Measurements from ENCODE around the gene RNU1-1.
A peak's percentile ranks its signal among the peaks of the same experiment; 100 is the strongest.
"Not testable (repeated sequence)": the region's sequence is repeated elsewhere in the genome, so short reads cannot be mapped to it uniquely, and the experiment has no call there.

Gene RNU1-1

GRCh38 chr1:16484931-16485330 is 29.2 kb downstream of the RNU1-1 start:
- TF ChIP-seq, protein P1, sequence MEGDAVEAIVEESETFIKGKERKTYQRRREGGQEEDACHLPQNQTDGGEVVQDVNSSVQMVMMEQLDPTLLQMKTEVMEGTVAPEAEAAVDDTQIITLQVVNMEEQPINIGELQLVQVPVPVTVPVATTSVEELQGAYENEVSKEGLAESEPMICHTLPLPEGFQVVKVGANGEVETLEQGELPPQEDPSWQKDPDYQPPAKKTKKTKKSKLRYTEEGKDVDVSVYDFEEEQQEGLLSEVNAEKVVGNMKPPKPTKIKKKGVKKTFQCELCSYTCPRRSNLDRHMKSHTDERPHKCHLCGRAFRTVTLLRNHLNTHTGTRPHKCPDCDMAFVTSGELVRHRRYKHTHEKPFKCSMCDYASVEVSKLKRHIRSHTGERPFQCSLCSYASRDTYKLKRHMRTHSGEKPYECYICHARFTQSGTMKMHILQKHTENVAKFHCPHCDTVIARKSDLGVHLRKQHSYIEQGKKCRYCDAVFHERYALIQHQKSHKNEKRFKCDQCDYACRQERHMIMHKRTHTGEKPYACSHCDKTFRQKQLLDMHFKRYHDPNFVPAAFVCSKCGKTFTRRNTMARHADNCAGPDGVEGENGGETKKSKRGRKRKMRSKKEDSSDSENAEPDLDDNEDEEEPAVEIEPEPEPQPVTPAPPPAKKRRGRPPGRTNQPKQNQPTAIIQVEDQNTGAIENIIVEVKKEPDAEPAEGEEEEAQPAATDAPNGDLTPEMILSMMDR (IDR thresholded peaks at IDR 0.05; ENCODE audit: control extremely low read depth, extremely low read depth, low read depth, missing control alignments) = no peak
- ChIA-PET POLR2A (no interaction called here), CTCF (no interaction called here)
- DNase-seq (ENCODE audit: extremely low spot score) = no peak

DNA sequence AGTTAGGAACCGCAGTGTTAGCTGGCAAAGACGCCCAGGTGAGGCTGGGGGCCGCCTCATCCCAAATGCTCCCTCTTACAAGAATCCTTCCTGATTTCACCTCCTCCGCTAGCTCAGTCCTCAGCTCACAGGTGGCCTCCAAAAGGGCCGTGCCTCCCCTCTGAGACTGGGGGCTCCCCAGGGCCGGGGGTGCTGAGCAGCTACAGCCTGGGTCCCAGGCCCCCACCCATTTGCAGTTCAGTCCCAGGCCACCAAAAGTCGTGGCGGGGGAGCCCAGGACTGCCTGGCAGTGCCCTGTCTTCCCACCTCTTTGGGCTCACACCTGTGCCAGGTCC is 29.6 kb downstream of the RNU1-1 start:
- CTCF ChIA-PET = interaction anchor here (0.6 kb wide), 1 partner anchor 10 kb away, joined by 3 read pairs; no protein-coding TSS in a partner anchor
- POLR2A ChIA-PET = no interaction called here
- TF ChIP-seq, protein P1 (IDR thresholded peaks at IDR 0.05; ENCODE audit: control extremely low read depth, extremely low read depth, low read depth, missing control alignments) = no peak
- no peak for DNase-seq (ENCODE audit: extremely low spot score)

GRCh38 chr1:16483639-16484500 is 30.2 kb downstream of the RNU1-1 start:
- CTCF ChIA-PET = interaction anchor here (0.6 kb wide), 1 partner anchor 10 kb away, joined by 3 read pairs; no protein-coding TSS in a partner anchor
- POLR2A ChIA-PET; DNase-seq (ENCODE audit: extremely low spot score): not testable (repeated sequence)

- CTCF ChIA-PET; POLR2A ChIA-PET; DNase-seq (ENCODE audit: extremely low spot score): not testable (repeated sequence)
Observed at GRCh38 chr1:16483146-16483545, 30.9 kb downstream of the RNU1-1 start.

- ChIA-PET POLR2A (no interaction called here), CTCF (no interaction called here)
- TF ChIP-seq, protein P1 (IDR thresholded peaks at IDR 0.05; ENCODE audit: control extremely low read depth, extremely low read depth, low read depth, missing control alignments) = no peak
- DNase-seq (ENCODE audit: extremely low spot score) = no peak
Observed at GRCh38 chr1:16478091-16478490, 36.0 kb downstream of the RNU1-1 start.

DNA sequence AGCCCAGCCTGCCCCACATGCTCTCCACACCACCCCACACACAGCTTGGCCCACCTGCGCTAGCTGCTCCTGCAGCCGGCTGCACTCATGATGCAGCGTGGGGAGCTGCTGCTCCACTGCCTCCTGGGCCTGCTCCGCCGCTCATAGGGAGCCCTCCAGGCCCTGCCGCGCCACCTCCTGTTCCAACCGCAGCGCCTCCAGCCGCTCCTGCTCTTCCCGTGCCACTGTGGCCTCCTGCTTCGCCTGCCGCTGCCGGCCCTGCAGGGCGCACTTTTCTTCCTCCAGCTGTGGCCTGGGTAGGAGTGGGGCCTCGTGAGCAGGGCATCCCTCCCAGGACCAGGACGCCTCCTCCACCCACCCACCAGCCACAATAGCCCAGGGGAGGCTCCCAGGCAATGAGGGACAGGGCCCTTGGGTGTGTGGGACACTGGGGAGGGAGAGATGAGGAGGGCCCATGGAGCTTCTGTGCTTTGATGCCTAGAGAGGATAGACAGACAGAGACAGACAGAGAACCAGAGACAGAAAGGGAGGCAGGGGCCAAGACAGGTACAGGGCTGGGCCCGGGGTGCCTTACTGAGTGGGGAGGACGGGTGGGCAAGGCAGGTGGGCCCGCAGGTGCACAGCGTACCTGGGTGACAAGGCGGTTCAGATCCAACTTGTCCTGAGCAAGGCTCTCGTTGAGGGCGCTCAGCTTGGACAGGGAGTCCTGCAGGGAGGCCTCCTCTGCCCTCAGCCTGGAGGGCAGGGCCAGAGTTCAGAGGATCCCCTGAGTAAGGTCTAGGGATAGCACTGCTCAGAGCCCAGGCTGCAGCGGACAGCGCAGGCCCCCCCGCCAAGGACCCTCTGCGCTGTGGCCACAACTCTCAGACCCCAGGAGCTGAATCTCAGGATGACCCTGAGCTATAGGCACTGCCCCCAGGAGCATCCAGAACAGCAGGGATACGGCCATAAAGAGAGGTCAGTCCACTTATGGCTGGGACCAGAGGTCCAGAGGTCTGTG is 38.0 kb downstream of the RNU1-1 start:
- DNase-seq (ENCODE audit: extremely low spot score); CTCF ChIA-PET: not testable (repeated sequence)
- POLR2A ChIA-PET = interaction anchor here (0.6 kb wide), 1 partner anchor 716 kb away, joined by 3 read pairs; no protein-coding TSS in a partner anchor

DNA sequence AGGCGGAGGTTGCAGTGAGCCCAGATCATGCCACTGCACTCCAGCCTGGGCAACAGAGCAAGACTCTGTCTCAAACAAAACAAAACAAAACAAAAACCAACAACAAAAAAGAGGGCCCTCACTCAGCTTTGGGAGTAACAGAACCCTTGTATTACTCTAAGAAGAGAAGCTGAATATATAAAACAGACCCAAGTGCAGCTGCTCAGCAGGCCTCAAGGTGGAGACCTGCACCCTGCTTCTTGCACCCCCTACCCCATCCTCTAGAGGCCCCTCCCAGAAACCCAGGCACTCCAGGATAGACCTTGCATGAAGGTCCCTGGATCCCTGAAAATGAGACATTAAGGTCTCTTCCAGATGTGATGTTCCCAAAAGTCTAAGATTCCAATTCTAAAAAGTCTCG is 39.2 kb downstream of the RNU1-1 start:
- DNase-seq (ENCODE audit: extremely low spot score); POLR2A ChIA-PET: not testable (repeated sequence)
- CTCF ChIA-PET = interaction anchor here (1.0 kb wide), 1 partner anchor 9 kb away, joined by 3 read pairs; no protein-coding TSS in a partner anchor
- TF ChIP-seq, protein P1 (IDR thresholded peaks at IDR 0.05; ENCODE audit: control extremely low read depth, extremely low read depth, low read depth, missing control alignments) = peak; percentile 7
